ENCODE results near the gene TGFBI. TPM values are rescaled to one million over a fixed set of nuclear protein-coding genes. Genes with fewer than 3 reads are reported as not detected.

Gene TGFBI
- total and polyA plus RNA-seq, 7 donors: 18.8 to 35.9 (median 28.3) TPM

DNA sequence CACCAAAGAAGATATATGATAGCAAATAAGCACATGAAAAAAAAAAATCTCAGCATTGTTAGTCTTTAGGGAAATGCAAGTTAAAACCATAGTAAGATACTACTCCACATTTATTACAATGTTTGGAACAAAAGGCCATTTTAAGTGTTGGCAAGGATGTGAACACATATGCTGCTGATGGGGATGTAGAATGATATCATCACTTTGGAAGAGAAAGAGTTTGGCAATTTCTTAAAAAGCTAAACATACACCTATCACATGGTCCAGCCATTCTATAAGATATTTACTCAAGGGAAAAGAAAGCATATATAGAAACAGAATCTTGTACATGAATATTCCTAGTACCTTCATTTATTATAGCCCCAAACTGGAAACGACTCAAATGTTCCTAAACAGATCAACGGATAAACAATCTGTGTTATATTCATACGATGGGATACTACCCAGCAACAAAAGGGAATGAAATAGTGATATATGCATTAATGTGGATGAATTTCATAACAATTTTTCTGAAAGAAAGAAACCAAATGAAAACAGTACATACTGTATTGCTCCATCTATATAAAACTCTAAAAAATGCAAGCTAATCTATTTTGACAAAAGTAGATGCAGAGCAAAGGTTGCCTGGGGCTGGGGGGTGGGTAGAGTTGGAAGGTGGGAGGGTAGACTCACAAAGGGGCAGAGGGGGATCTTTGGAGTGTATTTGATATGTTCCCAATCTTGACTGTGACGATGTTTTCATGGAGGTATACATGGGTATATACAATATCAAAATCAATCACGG is 58.2 kb downstream of the TGFBI start:
- intact Hi-C loops (cut with DNase I): no loop called here
- DNase-seq (no peak), ATAC-seq (no peak)
- Histone ChIP-seq H3K4me3 (no peak overlapping the region), H3K9me3 (no peaks in the 10 kb centered on the region), H3K27me3 (ENCODE audit: insufficient read depth in 3 of 3, low read length in 2 of 3) (no peaks in the 10 kb centered on the region), H3K36me3 (ENCODE audit: insufficient read depth in 1 of 2, low read depth in 1 of 2) (no peaks in the 10 kb centered on the region), H3K27ac (peak overlapping the region; percentile 80), H3K4me1 (peaks cover 15% of the 10 kb centered on the region)
- TF ChIP-seq, protein P1, sequence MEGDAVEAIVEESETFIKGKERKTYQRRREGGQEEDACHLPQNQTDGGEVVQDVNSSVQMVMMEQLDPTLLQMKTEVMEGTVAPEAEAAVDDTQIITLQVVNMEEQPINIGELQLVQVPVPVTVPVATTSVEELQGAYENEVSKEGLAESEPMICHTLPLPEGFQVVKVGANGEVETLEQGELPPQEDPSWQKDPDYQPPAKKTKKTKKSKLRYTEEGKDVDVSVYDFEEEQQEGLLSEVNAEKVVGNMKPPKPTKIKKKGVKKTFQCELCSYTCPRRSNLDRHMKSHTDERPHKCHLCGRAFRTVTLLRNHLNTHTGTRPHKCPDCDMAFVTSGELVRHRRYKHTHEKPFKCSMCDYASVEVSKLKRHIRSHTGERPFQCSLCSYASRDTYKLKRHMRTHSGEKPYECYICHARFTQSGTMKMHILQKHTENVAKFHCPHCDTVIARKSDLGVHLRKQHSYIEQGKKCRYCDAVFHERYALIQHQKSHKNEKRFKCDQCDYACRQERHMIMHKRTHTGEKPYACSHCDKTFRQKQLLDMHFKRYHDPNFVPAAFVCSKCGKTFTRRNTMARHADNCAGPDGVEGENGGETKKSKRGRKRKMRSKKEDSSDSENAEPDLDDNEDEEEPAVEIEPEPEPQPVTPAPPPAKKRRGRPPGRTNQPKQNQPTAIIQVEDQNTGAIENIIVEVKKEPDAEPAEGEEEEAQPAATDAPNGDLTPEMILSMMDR (IDR thresholded peaks at IDR 0.05): no peak
- WGBS, 3 donors: 74 to 85% (median 82%) methylated on average over 5 of the region's 5 CpGs

DNA sequence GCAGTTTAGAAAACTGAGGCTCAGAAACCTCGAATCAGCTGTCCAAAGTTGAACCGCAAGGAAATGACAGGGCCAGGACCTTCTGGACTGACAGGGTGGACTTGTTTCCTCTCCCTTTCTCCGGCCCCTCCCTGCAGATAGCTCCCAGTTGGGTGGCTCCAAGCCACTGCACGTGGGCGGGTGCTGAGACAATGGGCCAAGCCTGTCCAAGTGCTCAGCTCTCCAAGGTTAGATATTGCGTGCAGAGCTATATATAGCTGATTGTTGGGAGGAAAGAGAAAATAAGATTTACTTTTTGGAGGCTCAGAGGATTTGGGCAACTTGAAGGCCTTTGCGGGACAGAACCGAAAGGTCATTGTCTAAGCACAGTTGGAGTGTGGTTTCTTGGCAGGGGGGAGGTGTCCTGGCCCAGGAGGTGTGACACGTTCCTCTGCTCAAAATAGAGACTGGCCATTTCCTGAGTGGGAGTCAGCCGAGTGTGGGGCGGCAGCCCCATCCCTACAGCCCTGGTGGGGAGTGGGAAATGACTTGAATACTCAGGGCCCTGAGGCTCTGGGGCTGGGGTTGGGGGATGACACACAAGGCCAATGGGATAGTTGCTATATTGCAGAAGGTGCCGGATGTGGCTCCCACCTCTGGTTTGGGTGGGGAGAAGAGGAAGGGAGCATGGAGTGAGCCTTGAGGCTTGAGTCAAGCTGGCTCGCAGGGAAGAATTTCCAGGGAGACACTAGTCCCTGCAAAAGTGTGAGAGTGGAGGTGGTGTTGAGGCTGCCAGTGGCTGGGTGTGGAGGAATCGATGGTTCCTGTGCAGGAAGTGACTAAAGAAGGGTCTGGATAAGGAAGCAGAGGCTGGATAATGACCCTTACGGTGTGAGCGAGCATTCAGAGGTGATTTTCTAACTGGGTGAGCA is 59.4 kb downstream of the TGFBI start:
- TF ChIP-seq, protein P1 (IDR thresholded peaks at IDR 0.05): no peak
- peak overlapping the region; percentile 80 for H3K27ac ChIP-seq
- no peaks in the 10 kb centered on the region for H3K9me3 ChIP-seq
- H3K36me3 ChIP-seq (ENCODE audit: insufficient read depth in 1 of 2, low read depth in 1 of 2): no peaks in the 10 kb centered on the region
- H3K27me3 ChIP-seq (ENCODE audit: insufficient read depth in 3 of 3, low read length in 2 of 3): no peaks in the 10 kb centered on the region
- intact Hi-C loops (cut with DNase I): no loop called here
- peaks cover 13% of the 10 kb centered on the region for H3K4me1 ChIP-seq
- ATAC-seq (peak; percentile 92 to 99 (median 97)), DNase-seq (peak; percentile 84 to 88)
- H3K4me3 ChIP-seq: peak overlapping the region; percentile 28
- 31 to 45% (median 39%) methylated on average over 16 of the region's 16 CpGs for WGBS, 3 donors

DNA sequence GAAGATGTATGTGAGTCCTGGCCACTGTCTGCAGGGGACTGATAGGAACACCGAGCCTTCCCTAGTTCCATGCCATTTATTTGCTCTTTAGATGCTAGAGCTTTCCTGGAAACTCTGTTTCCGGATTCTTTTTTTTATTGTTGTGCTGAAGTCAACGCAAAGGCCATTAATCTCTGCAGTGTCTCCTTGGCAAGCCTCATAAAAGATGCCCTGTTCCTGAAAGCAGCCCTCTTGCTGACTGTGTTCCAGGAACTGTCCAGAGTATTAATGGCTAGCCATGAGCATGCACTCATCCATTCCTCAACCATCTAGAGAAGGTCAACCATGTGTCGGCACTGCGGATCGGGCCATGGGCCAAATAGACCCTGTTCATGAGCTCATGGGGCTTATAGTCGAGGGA is 61.0 kb downstream of the TGFBI start:
- peaks cover 13% of the 10 kb centered on the region for H3K4me1 ChIP-seq
- DNase-seq: no peak
- no peak for ATAC-seq
- no peaks in the 10 kb centered on the region for H3K27me3 ChIP-seq (ENCODE audit: insufficient read depth in 3 of 3, low read length in 2 of 3)
- H3K9me3 ChIP-seq: no peaks in the 10 kb centered on the region
- no peak overlapping the region for H3K27ac ChIP-seq
- 53 to 57% (median 55%) methylated on average over 7 of the region's 7 CpGs for whole genome bisulfite sequencing, 3 donors
- no peak overlapping the region for H3K4me3 ChIP-seq
- no peaks in the 10 kb centered on the region for H3K36me3 ChIP-seq (ENCODE audit: insufficient read depth in 1 of 2, low read depth in 1 of 2)
- intact Hi-C loops (cut with DNase I): no loop called here
- TF ChIP-seq, protein P1 (IDR thresholded peaks at IDR 0.05): no peak

DNA sequence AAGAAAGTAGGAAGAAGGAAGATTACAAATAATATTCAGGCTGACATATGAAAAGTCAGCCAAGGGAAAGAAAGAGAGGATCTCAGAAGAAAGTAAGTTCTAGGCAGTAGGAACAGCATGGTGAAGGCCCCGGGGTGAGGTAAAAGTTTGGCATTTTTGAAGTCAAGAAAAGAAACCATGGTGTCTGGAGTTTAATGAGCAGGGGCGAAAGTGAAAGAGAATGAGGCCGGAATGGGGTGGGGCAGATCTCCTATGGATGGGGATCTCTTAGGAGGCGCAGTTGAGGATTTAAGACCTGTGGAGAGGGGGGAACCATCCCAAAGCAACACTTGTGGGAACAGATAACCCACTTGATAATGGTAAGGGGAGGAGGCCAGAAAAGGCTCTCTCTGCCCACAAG is 61.5 kb downstream of the TGFBI start:
- Histone ChIP-seq H3K27me3 (ENCODE audit: insufficient read depth in 3 of 3, low read length in 2 of 3) (no peaks in the 10 kb centered on the region), H3K4me1 (peaks cover 13% of the 10 kb centered on the region), H3K9me3 (no peaks in the 10 kb centered on the region), H3K27ac (no peak overlapping the region), H3K4me3 (no peak overlapping the region), H3K36me3 (ENCODE audit: insufficient read depth in 1 of 2, low read depth in 1 of 2) (no peaks in the 10 kb centered on the region)
- TF ChIP-seq, protein P1 (IDR thresholded peaks at IDR 0.05): no peak
- WGBS, 3 donors: 92 to 96% (median 93%) methylated on average over 4 of the region's 4 CpGs
- intact Hi-C loops (cut with DNase I): no loop called here
- ATAC-seq (no peak), DNase-seq (no peak)
